NCI-H345 treated with DMSO at 0.1 percent for 48 hours (cell line): ENCODE results near the gene FKBP1B.
"Not testable (repeated sequence)": the region's sequence is repeated elsewhere in the genome, so short reads cannot be mapped to it uniquely, and the experiment has no call there.

Experiments used
- DNase-seq: peaks from one replicate; lab custom pipeline; 2025; ENCODE audit not compliant: unreplicated experiment; lab: John Stamatoyannopoulos, UW

The FKBP1B gene

DNA sequence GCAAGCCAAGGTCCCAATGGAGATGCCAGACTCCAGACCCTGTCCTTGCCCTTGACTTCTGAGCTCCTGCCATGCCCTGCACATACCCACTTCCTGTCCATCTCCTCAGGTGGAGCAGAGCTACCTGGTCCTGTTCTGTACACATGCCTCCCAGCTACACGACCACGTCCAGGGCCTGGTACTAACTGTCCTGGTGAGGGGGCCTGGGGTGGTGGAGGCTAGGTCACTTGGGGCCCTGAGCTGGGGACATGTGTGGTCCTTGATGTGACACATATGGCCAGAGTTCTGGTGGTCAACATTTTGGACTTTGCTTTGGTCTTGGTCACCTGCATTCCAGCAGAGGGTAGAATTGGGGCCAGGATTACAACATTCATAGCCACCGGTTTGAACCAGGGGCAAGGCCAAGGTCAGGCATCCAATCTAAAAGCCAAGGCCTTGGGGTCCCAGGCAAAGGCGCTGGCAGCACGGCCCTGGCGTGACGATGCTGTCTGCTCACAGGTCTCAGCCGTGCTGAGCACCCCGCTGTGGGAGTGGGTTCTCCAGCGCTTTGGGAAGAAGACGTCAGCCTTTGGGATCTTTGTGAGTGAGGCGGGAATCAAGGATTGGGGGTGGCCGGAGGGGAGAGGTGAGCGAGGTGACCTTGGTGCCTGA lies 27.1 kb upstream of the FKBP1B start:
- no peak for DNase-seq

DNA sequence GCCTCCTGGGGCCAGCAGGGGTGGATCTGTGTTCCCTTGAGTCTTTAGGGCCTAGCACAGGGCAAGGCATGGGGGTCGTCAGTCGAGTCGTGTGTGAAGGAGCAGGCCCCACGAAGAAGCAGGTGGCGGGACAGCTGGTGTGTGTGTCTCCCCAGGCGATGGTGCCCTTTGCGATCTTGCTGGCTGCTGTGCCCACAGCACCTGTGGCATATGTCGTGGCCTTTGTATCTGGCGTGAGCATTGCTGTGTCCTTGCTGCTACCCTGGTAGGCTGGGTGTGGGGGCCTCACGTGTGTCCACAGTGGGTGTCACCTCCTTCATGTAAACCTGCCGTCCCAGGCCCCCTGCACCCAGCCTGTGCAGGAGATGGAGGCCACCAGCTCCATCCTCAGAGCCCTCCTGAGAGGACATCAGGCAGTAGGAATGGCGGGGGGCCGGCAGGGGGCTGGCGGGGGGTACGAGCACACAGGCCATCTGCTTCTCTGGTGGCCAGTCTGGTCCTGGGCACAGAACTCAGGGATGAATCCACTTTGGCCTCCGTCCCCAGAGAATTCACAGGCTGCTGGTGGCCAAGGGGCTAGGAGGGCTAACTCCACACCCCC lies 26.5 kb upstream of the FKBP1B start:
- no peak for DNase-seq

DNA sequence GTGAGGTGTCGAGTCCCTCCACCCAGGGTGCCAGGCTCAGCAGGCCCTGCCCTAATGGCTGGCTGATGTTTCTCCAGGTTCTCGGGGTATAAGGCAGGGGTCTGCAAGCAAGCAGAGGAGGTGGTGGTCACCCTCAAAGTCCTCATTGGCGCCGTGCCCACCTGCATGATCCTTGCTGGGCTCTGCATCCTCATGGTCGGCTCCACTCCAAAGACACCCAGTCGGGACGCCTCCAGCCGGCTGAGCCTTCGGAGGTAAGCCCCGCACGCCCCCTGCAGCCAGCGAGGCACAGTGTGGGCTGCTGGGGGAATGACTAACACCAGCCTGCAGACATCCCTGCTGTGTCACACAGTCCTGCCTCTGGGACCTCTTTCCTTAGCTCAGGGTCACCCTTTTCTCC lies 25.5 kb upstream of the FKBP1B start:
- DNase-seq: no peak

DNA sequence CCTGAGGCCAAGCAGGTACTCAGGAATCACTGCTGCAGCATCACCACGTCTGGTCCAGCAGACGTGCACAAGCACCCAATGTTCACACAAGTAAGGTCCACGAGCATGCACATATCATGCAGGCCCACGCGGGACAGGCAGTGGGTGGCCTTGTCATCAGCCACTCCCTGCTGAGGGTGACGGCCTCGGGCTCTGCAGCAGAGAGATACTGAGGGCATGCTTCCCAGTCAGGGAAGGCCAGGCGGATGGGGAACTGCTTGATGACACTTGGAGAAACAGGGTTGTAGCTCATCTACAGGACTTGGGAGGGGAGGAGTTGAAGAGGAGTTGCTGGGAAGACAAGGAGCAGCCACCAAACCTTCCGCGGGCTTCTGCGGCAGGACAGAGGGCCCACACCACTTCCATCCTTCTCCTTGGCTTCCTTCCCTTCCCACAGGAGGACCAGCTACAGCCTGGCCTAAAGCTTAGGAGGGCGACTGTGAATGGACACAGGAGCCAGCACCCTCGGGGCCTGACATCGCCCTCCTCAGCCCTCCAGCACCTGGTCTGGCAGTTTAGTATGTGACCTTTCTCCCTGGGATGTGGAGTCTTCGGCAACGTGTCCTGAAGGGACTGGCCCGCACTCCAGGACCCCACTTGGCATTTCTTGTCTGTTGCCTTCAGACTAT lies 24.4 kb upstream of the FKBP1B start:
- DNase-seq: no peak

DNA sequence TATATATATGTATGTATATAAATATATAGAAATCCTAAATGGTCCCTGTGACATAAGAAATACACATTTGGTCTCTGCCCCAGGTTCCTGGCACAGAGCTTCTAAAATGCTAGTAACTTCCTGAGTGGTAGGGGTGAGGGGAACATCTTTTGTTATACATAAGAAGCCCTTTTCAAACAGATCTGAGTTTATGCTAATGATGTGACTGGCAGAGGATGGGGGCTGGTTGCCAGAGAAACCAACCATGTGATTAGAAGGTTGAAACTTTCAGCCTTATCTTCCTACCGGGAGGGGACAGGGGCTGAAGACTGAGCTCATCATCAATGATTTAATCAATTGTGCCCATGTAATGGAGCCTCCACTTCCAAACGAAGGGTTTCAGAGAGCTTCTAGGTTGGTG lies 23.3 kb upstream of the FKBP1B start:
- DNase-seq: no peak

DNA sequence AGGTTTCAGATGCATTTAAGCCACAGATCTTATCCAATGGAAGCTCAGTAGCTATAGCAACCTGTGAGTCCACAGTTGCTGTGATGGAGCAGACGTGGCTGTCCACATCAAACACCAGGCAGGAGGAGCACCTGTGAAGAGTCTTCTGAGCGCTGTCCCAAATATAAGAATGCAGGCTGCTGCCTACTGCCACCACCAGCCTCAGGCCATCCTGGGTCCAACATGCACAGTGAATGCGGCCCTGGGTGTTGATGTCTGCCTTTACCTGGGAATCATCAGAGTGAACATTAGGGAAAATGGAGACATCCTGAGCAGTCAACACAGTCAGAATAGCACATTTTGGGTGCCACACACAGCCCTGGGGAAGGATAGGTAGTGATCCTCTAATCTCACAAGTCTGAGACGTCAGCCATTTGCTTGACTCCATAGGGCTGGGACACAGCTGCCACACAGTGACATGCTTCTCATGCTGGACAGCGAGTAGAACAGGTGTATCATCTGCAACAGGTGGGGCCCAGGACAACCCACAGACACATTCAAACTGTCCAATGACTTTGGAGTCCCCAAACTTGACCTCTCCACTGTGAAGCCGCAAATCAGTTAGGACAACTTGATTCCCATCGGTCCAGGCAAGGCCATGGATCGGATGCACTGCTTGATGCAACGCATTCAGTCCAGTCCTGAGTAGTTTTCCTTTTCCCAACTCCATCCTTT lies 10.6 kb upstream of the FKBP1B start:
- no peak for DNase-seq

DNA sequence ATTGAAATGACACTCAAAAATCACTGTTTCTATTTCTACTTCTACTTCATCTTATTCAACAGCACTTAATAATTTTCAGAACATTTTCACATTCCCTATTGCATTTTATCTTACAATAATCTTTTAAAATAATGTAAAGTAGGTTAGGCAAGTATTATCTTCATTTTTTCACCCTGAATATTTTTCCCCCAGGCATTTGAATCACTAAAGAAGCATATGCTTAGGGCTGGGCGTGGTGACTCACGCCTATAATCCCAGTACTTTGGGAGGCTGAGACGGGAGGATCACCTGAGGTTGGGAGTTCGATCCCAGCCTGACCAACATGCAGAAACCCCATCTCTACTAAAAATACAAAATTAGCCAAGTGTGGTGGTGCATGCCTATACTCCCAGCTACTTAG lies 9.0 kb upstream of the FKBP1B start:
- DNase-seq: no peak

DNA sequence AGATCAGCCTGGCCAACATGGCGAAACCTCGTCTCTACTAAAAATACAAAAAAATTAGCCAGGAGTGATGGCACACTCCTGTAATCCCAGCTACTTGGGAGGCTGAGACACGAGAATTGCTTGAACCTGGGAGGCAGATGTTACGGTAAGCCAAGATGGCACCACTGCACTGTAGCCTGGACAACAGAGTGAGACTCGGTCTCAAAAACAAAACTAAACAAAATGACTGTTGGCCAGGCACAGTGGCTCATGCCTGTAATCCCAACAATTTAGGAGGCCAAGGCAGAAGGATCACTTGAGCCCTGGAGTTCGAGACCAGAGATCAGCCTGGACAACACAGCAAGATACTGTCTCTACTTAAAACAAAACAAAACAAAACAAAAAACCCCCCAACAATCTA lies 6.4 kb upstream of the FKBP1B start:
- not testable (repeated sequence) for DNase-seq

DNA sequence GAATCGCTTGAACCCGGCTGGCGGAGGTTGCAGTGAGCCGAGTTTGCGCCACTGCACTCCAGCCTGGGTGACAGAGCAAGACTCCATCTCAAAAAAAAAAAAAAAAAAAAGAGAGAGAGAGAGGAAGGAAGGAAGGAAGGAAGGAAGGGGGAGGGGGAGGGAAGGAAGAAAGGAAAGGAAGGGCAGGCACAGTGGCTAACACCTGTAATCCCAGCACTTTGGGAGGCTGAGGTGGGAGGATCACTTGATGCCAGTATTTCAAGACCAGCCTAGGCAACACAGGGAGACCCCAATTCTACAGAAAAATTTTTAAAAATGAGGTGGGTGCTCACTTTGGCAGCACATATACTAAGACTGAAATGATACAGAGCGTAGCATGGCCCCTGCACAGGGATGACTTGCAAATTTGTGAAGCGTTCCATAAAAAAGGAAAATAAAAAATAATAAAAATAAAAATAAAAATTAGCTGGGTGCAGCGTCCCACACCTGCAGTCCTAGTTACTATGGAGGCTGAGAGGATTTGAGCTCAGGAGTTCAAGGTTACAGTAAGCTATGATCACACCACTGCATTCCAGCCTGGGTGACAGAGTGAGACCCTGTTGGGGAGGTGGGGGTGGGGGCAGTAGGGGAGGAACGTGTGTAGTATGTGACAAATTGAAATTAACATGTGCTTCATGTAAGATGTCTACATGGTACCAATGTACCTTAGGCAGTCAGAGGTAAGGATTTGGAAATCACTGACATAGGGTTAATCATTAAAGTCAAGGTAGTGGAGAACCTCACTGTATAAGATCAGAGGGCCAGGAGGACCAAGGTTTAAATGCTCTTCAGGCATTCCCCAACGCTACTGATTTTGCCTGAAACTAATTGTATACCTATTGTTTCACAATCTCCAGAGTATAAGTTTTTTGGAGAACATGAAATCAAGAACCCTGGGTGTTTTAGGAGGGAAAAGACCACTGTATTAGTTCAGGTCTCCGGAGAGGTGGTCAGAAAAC lies 3.7 kb upstream of the FKBP1B start:
- no peak for DNase-seq

DNA sequence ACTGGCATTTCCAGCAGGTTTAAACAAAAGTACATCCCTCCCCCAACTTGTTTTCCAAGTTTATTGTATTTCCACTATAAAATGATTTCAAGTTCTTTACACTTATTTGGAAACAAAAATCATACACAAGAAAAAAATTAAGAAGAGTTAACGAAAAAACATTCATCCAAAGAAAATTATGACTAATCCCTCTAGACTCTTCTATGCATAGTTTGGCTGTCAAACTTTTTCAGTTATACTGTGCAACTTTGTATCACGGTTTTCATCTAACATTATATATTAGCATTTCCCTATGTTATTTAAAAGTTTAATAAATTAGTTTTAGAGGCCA lies 3.0 kb upstream of the FKBP1B start:
- DNase-seq: no peak

DNA sequence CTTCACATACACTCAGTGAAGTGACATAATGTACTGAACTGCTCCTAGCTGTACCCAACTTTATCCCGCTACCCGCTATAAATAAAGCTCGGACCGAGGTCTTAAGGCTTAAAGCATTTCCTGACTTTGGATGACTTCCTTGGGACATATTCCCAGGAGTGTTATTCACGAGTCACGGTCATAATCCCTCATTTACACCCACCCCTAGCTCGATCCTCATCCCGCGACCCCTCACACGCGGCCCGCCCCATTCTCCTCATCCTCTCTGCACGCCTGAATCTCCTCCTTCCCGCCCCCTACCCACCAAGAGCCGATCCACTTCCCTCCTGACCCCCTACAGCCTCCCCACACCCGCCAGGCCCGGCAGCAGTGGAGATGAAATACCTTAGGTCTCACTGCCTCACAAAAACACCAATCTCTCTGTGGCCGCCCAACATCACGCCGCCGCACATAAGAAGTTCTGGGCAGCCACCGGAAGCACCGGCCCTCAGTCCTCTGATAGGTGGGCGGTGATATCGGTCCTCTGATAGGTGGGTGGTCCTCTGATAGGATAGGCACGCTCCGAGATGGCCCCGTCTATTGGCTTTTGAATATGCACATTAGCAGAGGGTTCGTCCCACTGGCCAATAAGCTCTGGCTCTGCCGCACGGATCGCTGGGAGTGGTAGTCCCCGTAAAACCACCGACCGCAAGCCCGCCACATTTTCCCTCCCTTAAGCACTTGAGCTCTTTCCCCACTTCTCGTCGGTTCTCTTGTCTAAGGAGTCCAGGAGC lies 2.4 kb upstream of the FKBP1B start, which contains the start of gene WDCP:
Gene WDCP (minus strand): TSS at position 462 of the 773 bp plus-strand sequence. CDS start 7,897 bp downstream, outside the sequence.
- peak; percentile 99 for DNase-seq

DNA sequence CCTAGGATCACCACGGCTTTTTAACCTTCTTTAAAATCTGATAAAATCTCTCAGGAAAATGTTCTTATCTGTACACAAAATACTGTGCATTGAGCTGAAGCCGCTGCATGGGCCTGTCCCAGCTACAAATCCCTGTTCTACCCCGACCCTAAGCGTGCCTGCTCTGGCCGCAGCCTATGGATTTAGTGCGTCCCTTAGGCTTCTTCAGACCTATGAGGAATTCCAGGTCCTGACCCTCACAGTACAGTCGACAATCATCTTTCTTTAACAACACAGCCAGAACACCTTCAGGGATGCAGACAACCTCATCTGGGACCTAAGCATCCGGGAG lies 1.9 kb upstream of the FKBP1B start:
- no peak for DNase-seq

DNA sequence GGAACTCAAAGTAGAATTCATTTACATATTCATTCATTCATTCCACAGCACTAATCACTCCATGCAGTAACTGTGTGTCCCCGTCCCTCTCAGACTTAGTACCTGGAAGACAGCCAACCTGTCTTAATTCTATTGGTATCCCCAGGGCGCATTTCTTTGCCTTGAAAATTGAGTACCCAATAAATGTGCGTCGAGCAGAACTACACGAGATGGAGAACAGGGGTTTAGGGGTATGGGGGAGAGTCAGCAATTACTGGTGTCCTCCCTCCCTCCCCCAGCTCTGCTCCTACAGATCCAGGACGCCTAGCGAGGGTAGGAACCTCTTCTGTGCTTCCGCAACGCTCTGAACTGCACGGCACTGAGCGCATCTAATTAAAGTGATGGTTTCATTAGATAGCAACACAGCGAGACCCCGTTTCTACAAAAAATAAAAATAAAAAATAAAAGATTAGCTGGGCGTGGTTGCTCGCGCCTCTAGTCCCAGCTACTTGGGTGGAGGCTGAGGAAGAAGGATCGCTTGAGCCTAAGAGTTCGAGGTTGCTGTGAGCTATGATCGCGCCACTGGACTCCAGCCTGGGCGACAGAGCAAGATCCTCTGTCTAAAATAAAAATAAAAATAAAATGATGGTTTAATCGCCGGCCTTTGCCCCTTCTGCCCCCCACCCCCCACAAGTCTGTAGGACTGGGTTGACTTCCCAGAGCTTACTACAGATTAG lies 614 bp upstream of the FKBP1B start:
- DNase-seq: peak; percentile 63

DNA sequence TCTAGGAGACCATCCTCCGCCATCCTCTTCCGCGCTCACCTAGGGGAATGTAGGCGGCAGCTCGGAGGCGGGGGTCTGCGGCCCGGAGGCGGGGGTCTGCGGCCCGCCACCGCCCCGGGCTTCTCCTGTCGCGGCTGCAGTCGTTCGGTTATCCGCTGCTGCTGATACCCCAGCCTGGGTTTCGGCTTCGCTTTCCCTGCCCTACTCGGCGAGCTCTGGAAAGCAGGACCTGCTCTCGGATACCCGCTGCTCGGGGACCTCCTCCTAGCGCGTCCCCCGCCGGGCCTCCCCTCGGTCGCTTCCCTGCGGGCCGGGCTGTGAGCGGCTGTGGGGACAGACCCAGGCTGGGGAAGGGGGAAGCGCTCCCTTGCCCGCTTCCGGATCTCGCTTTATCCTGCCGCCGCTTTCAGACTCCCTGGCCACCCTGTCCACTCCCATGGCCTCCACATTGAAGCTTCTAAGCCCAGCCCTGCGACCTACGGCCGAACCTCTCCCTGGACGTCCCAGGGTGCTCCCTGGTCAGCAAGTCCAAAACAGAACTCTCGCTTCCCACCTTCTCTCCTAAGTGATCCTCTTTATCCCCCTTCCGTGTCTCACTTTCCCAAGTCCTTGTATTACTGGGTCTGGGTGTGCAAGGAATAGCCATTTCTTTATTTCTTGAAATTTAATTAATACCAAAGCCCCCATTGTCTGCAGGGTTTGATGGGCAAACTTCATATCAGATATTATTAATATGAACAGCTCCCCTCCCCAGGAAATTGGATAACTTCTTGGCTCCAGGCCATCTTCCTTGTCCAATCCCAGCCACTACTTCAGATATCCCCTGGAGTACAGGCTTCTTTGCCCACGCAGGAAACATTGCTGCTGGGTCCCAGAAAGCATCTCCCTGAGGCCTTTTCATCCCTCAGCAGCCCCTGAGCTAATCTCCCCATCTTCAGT lies 769 bp downstream of the FKBP1B start:
- no peak for DNase-seq

DNA sequence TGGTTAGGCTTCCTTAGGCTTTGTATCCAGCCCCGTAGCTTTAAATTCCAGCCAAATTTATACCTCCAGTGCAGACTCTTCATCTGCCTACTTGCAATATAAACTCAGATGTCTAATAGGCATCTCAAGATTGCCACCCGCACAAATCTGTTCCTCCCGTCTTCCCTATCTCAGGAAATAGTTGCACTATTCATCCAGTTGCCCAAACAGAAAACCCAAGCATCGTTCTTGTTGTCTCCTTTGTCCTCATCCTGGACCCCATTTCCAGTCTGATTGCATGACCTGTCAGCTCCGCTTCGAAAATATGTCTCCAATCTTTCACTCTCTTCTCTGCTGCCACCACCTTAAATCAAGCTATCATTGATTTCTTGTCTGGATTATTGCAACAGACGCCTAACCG lies 2.3 kb downstream of the FKBP1B start:
- no peak for DNase-seq

DNA sequence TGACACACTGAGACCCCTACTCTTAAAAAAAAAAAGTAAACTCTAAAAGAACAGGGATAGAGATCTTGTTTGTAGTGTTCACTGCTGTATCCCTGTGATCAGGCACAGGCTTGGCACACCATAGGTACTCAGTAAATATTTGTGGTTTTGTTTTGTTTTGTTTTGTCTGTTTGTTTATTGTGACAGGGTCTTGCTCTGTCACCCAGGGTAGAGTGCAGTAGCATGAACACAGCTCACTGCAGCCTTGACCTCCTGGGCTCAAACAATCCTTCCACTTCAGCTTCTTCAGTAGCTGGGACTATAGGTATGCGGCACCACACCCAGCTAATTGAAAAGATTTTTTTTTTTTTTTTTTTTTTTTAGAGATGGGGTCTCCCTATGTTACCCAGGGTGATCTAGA lies 3.4 kb downstream of the FKBP1B start:
- DNase-seq: no peak

DNA sequence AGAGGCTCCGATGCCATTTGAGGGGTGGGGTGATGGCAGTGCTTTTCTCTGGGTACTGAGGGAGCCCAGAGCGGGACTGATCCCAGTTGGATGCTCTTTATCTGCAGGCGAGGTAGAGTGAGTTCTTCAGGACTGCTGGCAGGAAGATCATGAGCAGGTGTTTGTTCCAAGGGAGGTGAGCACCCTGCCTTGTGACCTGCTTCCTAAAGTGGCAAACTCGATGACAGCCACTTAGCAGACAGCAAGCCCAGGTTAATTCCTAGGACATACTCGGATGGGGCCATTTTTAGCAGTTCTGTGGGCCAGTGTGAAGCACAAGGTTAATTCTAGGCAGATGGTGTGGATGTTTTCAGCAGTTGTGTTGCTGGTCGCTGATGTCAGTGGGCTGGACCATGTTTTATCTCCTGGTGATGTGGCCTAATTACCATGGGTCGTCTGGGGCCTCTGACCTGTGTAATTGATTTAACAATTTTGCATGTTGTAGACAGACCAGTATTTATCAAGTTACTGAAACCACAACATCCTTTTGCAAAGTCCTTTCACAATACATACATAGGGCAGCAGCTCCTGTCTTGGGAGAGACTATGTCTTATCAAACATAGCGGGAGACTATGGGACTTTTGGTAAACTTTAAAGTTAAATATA lies 4.9 kb downstream of the FKBP1B start:
- DNase-seq: no peak

DNA sequence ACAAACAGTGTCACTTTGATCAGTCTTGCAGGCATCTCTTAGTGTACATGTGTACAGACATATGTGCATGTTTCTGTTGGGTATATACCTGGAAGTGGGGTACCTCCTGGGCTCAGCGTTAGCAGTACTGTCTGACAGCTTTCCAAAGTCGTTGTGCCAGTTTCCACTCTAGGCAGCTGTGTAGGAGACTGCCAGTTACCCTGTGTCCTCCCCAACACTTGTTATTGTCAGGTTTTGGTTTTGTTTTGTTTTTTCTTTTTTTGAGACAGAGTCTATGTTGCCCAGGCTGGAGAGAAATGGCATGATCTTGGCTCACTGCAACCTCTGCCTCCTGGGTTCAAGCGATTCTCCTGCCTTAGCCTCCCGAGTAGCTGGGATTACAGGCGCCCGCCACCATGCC lies 6.2 kb downstream of the FKBP1B start:
- no peak for DNase-seq
